ENCODE results near the gene CCSER2. TPM values are rescaled to one million over a fixed set of nuclear protein-coding genes. Genes with fewer than 3 reads are reported as not detected.
"Not testable (repeated sequence)": the region's sequence is repeated elsewhere in the genome, so short reads cannot be mapped to it uniquely, and the experiment has no call there.

Gene CCSER2, protein sequence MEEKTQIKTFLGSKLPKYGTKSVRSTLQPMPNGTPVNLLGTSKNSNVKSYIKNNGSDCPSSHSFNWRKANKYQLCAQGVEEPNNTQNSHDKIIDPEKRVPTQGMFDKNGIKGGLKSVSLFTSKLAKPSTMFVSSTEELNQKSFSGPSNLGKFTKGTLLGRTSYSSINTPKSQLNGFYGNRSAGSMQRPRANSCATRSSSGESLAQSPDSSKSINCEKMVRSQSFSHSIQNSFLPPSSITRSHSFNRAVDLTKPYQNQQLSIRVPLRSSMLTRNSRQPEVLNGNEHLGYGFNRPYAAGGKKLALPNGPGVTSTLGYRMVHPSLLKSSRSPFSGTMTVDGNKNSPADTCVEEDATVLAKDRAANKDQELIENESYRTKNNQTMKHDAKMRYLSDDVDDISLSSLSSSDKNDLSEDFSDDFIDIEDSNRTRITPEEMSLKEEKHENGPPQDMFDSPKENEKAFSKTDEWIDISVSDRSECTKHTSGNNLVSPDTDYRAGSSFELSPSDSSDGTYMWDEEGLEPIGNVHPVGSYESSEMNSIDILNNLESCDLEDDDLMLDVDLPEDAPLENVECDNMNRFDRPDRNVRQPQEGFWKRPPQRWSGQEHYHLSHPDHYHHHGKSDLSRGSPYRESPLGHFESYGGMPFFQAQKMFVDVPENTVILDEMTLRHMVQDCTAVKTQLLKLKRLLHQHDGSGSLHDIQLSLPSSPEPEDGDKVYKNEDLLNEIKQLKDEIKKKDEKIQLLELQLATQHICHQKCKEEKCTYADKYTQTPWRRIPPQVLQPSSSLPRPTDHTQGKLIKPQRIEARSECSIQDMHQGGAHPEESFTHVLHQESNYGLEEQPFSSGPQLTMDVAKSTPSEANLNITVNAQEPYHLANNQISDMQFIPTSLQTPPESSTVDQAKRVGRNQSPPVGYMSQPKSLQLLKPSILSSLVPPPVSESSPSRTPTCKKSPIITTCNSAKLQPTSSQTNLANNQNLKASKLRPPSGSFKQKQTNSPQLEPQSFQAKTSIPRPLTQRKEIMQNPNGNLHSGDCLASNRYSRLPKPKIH
- 10 to 100 TPM; 33.7 to 63.9 (median 47.5) TPM for total RNA-seq

GRCh38 chr10:84328418-84329195, at the start of gene CCSER2:
TSS of gene CCSER2 (plus strand) at chr10:84328589. CDS start at chr10:84371053, 42,464 bp downstream.
- peak within 1 kb of the TSS; percentile 89 to 99 (median 93) for H3K4me3 ChIP-seq
- no peaks in the 10 kb centered on the region for H3K9me3 ChIP-seq
- peak; percentile 98 to 99 (median 99) for DNase-seq
- H3K27ac ChIP-seq, result peak within 1 kb of the TSS; percentile 97 to 99 (median 98)
- H3K4me1 ChIP-seq, result peaks cover 0 to 18% (median 2%) of the 10 kb centered on the region in 4 donors
- H3K27me3 ChIP-seq, result no peaks in the 10 kb centered on the region
- TF ChIP-seq, protein P1, sequence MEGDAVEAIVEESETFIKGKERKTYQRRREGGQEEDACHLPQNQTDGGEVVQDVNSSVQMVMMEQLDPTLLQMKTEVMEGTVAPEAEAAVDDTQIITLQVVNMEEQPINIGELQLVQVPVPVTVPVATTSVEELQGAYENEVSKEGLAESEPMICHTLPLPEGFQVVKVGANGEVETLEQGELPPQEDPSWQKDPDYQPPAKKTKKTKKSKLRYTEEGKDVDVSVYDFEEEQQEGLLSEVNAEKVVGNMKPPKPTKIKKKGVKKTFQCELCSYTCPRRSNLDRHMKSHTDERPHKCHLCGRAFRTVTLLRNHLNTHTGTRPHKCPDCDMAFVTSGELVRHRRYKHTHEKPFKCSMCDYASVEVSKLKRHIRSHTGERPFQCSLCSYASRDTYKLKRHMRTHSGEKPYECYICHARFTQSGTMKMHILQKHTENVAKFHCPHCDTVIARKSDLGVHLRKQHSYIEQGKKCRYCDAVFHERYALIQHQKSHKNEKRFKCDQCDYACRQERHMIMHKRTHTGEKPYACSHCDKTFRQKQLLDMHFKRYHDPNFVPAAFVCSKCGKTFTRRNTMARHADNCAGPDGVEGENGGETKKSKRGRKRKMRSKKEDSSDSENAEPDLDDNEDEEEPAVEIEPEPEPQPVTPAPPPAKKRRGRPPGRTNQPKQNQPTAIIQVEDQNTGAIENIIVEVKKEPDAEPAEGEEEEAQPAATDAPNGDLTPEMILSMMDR (IDR thresholded peaks at IDR 0.05), result peak in 3 of 6 experiments; percentile 17 to 24 (median 22)
- peak; percentile 73 to 94 for TF ChIP-seq POLR2A (IDR thresholded peaks at IDR 0.05)
- no peaks in the 10 kb centered on the region for H3K36me3 ChIP-seq

GRCh38 chr10:84279876-84280475, 48.4 kb upstream of the CCSER2 start:
- H3K27me3 ChIP-seq, H3K4me1 ChIP-seq, DNase-seq, H3K4me3 ChIP-seq, H3K36me3 ChIP-seq, H3K9me3 ChIP-seq, H3K27ac ChIP-seq: not testable (repeated sequence)

DNA sequence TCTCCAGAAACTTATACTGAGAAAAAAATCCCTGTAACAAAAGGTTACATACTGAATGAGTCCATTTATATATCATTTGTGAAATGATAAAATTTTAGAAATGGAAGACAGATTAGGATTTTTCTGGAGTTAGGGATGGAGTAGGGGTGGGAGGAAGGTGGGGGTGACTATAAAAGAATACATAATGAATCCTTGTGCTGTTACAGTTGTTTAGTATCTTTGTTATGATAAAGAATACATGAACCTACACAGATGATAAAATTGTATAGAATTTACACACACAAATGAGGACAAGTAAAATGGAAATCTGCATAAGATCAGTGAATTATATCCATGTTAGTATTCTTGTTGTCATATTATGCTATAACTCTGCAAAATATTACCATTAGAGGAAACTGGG, 41.7 kb upstream of the CCSER2 start:
- no peak for TF ChIP-seq POLR2A (IDR thresholded peaks at IDR 0.05)
- TF ChIP-seq, protein P1 (IDR thresholded peaks at IDR 0.05), result no peak
- no peaks in the 10 kb centered on the region for H3K4me1 ChIP-seq
- DNase-seq, result no peak
- no peak overlapping the region for H3K27ac ChIP-seq
- H3K36me3 ChIP-seq, result no peaks in the 10 kb centered on the region
- no peak overlapping the region for H3K4me3 ChIP-seq
- H3K27me3 ChIP-seq, result no peaks in the 10 kb centered on the region
- H3K9me3 ChIP-seq, result no peaks in the 10 kb centered on the region

DNA sequence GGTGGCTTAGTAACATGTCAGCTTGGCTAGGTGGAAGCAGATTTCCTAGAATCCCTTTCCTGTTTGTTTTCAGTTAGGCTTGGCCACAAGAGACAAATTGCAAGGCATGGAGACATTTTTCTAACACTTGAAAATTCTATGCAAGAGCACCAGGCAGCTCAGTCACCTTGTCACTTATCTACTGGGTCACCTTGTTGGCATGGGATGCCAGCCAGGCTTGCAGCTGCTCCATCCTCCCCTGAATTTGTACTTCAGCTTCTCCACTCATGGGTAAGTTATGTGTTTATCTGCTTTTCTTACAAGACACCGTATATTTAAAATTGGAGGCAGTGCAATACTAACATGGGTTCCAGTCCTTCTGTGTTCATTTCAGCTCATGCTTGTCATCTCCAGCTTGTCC, 40.2 kb upstream of the CCSER2 start:
- H3K27me3 ChIP-seq, result no peaks in the 10 kb centered on the region
- no peaks in the 10 kb centered on the region for H3K36me3 ChIP-seq
- no peaks in the 10 kb centered on the region for H3K9me3 ChIP-seq
- no peak overlapping the region for H3K27ac ChIP-seq
- DNase-seq, result no peak
- no peaks in the 10 kb centered on the region for H3K4me1 ChIP-seq
- H3K4me3 ChIP-seq, result no peak overlapping the region
- TF ChIP-seq, protein P1 (IDR thresholded peaks at IDR 0.05), result no peak
- TF ChIP-seq POLR2A (IDR thresholded peaks at IDR 0.05), result no peak

DNA sequence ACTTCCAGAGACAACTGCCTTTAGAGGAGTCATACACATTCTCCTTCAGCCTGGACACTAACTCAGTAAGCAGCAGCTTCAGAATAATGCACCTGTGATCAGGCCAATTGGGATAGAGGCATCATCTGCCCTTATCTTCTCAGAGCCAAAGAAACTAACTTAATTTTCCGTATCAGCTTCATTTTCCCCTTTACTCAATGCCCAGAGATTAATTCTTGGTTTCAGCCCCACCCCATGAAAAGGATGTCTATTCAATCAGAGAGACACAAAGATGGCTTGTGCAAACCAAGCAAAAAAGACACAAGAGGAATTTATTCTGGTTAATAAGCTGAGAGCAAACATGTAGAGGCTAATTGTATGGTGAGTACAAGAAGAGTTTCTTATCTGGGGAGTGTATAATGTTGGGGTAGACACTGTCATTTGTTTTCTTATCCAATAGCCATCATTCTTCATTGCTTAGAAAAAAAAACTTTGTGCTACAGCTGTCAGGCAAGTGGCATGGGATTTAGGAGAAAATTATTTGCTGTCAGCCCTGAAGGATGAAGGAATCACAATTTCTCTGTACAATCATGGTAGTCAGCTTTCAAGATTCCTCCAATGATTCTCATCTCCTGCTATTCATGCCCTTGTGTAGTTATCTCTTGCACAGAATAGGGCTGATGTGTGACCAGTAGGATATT, 38.7 kb upstream of the CCSER2 start:
- Histone ChIP-seq H3K4me3 (no peak overlapping the region), H3K27me3 (no peaks in the 10 kb centered on the region), H3K4me1 (no peaks in the 10 kb centered on the region), H3K36me3 (no peaks in the 10 kb centered on the region), H3K27ac (no peak overlapping the region), H3K9me3 (no peaks in the 10 kb centered on the region)
- no peak for DNase-seq
- no peak for TF ChIP-seq POLR2A (IDR thresholded peaks at IDR 0.05)
- TF ChIP-seq, protein P1 (IDR thresholded peaks at IDR 0.05), result no peak
